Fibroblast of skin of back (primary cell): ENCODE results near the gene ZNF516.

Source experiments
- DNase-seq: peaks from one replicate; pipeline ENCODE4 v3.0.0-alpha.2; 2013

ZNF516 gene

GRCh38 chr18:76507830-76508385 lies 12.9 kb upstream of the ZNF516 start:
- DNase-seq: no peak

- no peak for DNase-seq
These were observed 12.1 kb upstream of the ZNF516 start for GRCh38 chr18:76506974-76507764.

GRCh38 chr18:76506395-76506794 lies 11.4 kb upstream of the ZNF516 start:
- no peak for DNase-seq

GRCh38 chr18:76505614-76506013 lies 10.6 kb upstream of the ZNF516 start:
- DNase-seq: no peak

GRCh38 chr18:76504749-76505148 lies 9.7 kb upstream of the ZNF516 start:
- DNase-seq: no peak

- no peak for DNase-seq
These were observed 8.8 kb upstream of the ZNF516 start for GRCh38 chr18:76503649-76504386.

DNA sequence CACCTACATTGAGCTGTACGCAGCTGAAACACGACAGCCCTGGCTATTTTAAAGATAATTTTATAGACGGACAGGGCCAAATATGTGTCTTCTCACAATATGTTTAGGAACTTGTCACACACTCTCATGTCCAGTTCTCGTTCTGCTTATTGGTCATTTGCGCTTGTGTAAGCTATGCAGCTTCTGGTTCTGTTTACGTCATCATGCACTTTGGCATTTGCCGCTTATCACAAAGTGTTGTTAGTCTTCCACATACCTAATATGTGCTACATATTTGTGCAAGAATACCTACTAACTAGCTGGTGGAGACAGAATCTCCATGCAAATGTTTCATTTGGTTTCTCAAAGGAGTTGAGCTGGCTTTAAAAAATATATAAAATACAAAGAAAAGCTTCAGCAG lies 7.5 kb upstream of the ZNF516 start:
- DNase-seq: no peak

GRCh38 chr18:76499637-76500340 lies 4.7 kb upstream of the ZNF516 start:
- no peak for DNase-seq

GRCh38 chr18:76499021-76499420 lies 4.0 kb upstream of the ZNF516 start:
- no peak for DNase-seq

DNA sequence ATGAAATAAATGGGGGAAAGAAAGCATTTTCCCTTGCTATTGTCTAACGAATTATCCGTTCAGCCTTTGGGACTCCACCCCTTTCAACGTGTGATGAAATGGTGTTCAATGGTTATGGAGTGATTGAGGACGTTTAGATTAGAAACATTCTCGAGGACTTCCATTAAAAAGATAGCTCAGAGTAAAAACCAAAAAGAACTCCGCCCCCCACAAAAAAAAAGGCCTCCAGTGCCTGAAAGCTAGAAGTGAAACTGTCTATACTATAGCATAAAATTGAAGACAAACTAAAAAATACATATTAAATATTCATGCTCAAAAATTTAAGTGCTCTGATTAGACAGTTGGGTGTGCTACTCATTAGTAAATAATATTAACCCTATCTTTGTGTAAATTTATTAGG lies 3.0 kb upstream of the ZNF516 start:
- DNase-seq: no peak

GRCh38 chr18:76497021-76497420 lies 2.0 kb upstream of the ZNF516 start:
- no peak for DNase-seq

GRCh38 chr18:76496194-76496890 lies 1.3 kb upstream of the ZNF516 start:
- no peak for DNase-seq

- DNase-seq: peak; percentile 71
These were observed 572 bp upstream of the ZNF516 start for GRCh38 chr18:76495435-76496193.

DNA sequence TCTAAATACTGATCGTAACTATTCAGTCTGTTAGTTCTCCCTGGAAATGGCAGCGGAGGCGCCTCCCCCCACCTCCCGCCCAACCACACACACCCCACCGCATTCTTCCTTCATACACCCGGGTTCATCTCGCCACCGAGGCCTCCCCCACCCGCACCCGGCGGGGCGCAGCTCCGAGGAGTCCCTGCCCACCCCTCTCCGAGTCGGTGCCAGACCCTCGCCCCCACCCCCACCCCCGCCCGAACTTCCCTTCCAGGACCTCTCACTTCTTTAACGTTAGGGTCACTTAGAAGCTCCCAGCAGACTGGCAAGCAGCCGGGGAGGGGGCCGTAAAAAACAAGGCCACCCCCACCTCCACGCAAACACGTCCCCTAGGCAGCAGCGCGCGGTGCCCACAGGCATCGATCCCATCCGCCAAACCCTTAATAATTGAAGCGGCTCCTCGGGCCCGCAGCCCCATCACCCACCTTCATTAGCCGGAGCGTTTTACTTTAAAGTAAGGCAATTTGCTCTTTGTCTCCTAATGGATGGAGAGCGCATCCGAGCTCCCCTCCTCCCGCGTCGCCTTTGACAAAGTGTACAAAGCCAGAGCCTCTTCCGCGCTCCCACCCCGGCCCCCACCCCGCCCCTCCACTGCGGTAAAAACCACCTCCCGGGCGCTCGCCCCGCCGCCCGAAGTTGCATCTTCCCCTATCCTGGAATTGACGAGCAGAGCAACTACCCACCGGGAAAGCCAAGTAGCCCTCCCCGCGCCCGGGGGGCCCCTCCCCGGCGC lies 624 bp downstream of the ZNF516 start:
- DNase-seq: no peak

GRCh38 chr18:76493213-76494161 lies 1.6 kb downstream of the ZNF516 start:
- peak; percentile 60 for DNase-seq

DNA sequence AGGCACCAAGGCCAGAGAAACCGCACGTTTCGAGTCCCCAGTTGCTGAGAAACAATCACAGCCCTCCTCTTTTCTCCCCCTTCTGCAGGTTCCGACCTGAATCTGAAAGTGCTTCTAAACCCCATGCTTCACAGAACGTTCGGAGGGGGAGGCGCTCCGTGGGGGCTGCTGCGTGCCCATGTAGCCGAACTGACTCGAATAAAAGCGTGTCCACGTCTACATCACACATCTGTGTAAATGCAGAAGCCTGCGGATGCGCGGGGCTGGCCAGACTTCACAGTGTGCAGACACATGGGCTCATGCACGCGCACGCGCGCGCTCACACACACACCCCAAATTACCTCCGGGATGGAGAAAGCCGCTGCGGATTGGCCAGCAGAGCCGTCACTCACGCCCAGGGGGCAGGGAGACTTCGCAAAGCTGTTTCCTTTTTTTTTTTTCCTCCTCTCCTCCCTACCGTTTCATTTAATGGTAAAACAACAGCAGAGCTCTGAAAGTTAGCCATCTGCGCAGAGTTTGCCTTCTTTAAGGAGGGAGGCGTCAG lies 2.3 kb downstream of the ZNF516 start:
- peak; percentile 99 for DNase-seq

DNA sequence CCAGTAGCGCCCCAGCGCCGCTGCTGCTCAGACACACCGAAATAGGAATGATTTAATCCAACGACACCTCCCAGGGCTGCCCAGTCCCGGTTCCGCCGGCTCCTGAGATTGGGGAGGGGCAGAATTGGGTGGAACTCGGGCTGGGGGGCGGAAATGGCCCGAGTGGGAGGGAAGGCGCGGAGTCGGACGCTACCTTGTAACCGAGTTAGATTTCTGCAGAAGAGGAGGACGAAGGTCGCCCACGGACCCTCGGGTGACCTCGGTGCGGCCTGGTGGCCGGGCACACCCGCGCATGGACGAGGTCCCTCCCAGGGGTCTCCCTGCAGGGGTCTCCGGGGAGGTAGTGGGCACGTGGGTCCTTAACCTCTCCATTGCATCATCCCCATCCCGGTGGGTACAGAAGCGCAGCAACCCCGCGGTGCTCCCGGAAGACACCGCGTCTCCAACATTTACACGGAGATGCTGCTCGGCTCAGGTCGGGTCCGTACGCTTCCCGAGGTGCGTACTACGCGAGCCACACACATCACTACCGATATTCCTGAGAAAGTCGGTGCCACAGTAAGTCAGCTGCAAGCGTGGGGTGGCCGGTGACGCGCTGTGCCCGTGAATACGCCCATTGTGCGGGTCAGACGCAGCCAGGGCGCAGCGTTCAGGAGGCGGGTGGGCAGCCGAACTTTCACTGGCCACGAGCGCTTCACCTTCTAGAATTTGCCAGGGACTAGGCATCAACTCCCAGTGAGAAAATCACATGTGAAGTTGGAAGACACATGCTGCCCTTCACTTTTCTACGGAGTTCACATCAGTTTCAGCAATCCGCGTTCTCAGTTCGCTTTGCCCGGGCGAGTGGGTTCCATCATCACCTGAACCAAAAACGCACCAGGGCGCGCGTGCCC lies 3.0 kb downstream of the ZNF516 start:
- DNase-seq: peak; percentile 35

- peak; percentile 56 for DNase-seq
These were observed 3.6 kb downstream of the ZNF516 start for GRCh38 chr18:76491473-76491775.
